H1 (cell line): ENCODE measurements around the gene SIRT5. TPM values are rescaled to one million over a fixed set of nuclear protein-coding genes. Genes with fewer than 3 reads are reported as not detected.

ENCODE experiments used
- ASH2L ChIP-seq: fragments of 200-600, 300-600 bp; sonication (generic); IDR thresholded peaks from one replicate; pipeline ENCODE4 v1.7.1; 2017; ENCODE audit warnings: low read length
- BRCA1 ChIP-seq: IDR thresholded peaks from 2 replicates; pipeline ENCODE4 v1.6.1; 2012; ENCODE audit warnings: low read depth, low read length, improper control_type of control experiment
- CEBPB ChIP-seq: IDR thresholded peaks from 2 replicates; pipeline ENCODE4 v1.6.1; 2012; ENCODE audit warnings: low read depth, low read length
- CHD7 ChIP-seq: fragments of 300-600 bp; sonication (generic); IDR thresholded peaks from 2 replicates; pipeline ENCODE4 v1.7.1; 2012; ENCODE audit warnings: low read length, moderate library complexity, mild to moderate bottlenecking, inconsistent platforms; ENCODE audit not compliant: insufficient replicate concordance
- POLR2AphosphoS5 ChIP-seq: IDR thresholded peaks from 2 replicates; pipeline ENCODE4 v1.6.1; 2011; ENCODE audit warnings: low read depth, low read length
- YY1 ChIP-seq: IDR thresholded peaks from 2 replicates; pipeline ENCODE4 v1.6.1; 2011; ENCODE audit warnings: low read depth, mild to moderate bottlenecking, low read length
- polyA plus RNA-seq, 7 experiments: library from polyadenylated mRNA; depleted of rRNA in 3 of 7; stranded (reverse) in 5 of 7; unstranded in 2 of 7; fragments of >200 nt in 5 of 7; fragments of 200-250 nt in 2 of 7; gene quantifications; 1 replicate in 5 of 7; 2 replicates in 1 of 7; 4 replicates in 1 of 7; pipeline versions ENCODE4 v1.2.1 to v1.2.3, GENCODE V29; 2011 to 2013; ENCODE audit warnings: missing spikeins in 2 of 7, mixed read lengths in 2 of 7
- total RNA-seq: library from RNA; stranded (reverse); fragmentation: NEBNext Ultra II Directional; extraction: Animal tissue kit (Norgen Biotek cat#: 25700); gene quantifications from 2 replicates; pipeline ENCODE4 v1.2.1, GENCODE V29; 2021

The SIRT5 gene
- total and polyA plus RNA-seq, 2 of the 8 experiments (the other 6 are each of a cell fraction or from before 2014, with no cell fraction given) = 7.4 to 14.7 TPM

GRCh38 chr6:13589801-13590200 is 15.4 kb downstream of the SIRT5 start (continued):
- TF ChIP-seq CHD7 (no peak), YY1 (no peak), ASH2L (no peak), CEBPB (no peak), POLR2AphosphoS5 (no peak), BRCA1 (no peak)
